ENCODE results near the gene EPHB1. TPM values are rescaled to one million over a fixed set of nuclear protein-coding genes. Genes with fewer than 3 reads are reported as not detected.

The EPHB1 gene
- total RNA-seq, 1 donor from 2014 or later, result 0.40 TPM

DNA sequence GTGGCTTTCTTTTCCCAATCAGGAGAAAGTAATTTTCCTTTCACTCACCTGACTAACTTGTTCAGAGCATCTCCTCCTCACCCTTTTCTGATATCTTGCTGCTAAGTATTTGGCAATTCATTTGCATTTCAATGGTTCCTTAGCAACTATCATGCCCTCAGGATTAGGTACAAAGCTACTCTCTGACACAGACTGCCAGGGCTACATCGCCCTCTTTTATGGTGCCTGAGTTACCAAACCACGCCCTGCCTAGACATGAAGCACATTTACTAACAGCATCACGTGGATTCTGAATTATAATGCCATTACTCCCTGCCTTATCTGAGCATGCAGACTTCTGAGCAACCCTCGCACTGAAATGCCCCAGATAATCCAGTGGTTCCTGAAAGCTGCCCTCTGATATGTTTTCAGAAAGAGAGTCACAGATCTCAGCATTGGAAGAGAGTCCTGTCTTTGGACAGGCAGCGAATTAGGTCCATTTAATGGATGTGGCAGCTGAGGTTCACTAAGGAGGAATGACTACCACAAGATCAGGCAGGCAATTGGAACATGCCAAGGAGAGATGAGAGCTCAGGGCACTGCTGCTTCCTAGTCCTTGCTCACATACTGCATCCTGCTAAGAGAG lies 14.5 kb downstream of the EPHB1 start:
- peak; percentile 50 for ATAC-seq

DNA sequence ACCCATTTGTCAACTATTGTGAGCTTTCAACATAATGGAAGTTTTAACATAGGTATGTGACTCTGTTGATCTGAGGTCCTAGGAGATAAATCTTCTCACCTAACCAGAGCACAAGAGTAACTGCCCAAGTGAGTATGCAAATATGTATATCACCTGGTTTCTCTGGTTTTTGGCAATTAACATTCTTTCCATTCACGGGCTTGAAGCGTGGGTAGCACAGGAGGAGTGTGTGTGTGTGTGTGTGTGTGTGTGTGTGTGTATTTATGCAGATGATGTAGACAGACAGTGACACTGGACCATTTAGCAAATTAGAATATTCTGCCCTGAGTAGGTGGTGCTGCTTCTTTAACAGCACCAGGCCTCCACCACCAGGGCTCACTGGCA lies 15.0 kb downstream of the EPHB1 start:
- no peak for ATAC-seq

DNA sequence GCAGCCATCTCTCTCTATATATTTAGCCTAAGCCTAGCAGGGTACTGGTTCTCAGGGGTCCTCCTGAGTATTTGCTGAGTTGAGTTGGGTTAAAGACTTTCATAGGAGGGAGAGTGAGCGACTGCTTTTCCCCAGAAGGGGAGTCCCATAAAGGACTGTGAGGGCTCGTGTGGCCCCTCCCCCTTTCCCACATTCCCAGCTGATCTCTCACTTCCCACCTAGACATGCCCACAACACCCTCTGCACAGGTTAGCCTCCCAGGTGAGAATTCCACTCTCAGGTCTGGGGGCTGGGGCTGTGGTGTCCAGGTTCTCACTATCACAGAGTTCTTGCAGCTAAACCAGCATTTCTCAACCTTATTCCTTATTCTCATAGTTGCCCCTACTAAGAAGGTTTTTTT lies 15.8 kb downstream of the EPHB1 start:
- no peak for ATAC-seq

DNA sequence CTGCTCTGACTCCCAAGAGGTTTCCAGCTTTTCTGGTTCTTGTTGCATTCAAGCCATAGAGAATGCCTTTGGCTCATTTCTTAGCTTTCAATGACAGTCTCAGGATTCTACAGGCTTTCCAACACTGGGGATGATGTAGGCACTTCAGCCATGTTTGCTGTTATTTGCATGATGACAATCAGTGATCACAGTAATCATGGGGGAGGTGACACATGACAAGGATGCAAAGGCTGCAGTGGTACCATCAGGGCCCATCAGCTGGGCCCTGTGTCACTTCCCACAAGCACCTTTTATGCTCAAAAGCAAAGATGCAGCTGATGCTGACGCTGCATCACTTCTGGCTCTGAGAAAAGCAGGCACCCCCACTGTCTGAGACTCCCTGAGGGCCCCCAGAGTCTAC lies 18.6 kb downstream of the EPHB1 start:
- no peak for ATAC-seq

DNA sequence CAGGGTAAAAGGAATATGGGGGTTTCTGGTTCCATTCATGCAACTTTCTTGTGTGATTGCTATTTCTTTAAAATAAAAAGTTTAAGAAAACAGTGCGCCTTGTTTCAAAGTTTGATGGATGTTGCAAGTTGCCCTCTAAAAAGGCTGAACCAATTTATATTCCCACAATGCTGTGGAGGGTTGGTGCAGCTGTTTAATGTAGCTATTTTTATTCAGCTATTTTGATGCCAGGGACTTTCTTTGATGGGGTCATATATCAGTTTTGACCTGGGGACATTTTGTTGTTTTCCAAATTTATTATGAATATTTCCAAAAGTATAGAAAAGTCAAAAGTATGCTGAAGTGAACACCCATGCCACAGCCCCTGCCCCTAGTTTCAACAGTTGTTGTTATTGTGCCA lies 20.5 kb downstream of the EPHB1 start:
- ATAC-seq, result no peak

DNA sequence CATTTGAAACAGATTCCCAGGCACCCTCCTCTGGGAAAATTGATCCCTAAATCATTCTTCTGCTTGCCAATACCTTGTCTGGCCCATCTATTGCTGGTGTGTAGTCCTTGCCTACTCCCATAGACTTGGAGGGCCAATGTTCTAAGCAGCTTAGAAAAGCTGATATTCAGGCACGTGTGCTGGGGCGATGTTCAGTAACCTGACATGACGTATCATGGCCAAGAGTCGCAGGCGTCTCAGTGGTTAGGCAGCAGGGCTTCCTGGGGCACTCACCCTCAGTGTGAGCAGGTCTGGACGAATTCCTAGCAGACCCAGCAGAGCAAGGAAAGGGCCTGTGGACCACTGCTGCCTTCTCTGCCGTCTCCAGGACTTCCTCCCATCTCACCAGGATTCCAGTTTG lies 21.6 kb downstream of the EPHB1 start:
- no peak for ATAC-seq

DNA sequence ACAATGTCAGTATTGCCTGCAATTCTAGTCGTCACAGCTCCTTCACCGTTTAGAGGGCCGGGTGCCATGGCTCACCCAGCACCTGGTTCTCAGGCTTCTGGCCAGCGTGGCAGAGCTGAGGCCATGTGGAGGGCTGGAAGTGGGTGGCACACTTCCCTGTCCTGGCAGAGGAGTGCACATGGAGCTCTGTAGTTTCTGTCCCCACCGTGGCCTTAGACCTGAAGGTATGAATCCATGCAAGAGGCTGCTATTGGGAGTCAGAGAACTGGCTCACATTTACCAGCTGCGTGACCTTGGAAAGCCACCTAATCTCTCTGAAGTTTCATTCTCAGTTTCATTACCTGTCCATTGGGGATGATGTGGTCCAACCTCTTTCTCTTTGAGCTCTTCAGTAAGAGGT lies 22.2 kb downstream of the EPHB1 start:
- ATAC-seq, result no peak

DNA sequence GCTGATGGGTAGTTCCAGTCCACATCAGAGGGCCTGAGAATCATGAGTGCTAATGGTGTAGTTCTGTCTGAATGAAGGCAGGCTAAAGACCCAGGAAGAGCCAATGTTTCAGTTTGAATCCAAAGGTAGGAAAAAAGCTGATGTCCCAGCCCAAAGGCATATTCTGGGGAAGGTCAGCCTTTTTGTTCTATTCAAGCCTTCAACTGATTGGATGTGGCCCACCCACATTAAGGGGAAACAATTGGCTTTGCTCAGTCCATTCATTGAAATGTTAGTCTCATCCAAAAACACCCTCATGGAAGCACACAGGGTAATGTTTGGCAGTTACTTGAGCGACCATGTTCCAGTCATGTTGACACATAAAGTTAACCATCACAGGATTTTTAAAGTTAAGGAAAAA lies 25.9 kb downstream of the EPHB1 start:
- no peak for ATAC-seq

DNA sequence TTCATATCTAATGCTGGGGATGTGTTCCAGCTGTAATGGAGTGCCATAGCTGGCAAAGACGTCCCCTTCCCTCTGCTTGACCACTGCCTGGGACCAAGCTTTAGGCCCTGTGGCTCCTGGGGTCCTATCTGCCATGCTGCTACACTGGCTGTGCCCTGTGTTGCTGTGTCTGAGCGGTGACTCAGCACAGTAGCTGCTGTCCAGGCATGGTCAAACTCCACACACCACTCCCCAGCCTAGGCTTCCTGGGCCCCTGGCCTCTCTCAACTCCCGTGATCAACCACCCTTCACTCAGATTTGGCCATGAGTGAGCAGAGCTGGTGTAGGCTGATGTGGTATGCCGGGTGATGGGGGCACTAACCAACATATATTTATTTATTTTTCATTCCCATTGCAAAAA lies 27.0 kb downstream of the EPHB1 start:
- ATAC-seq, result no peak

DNA sequence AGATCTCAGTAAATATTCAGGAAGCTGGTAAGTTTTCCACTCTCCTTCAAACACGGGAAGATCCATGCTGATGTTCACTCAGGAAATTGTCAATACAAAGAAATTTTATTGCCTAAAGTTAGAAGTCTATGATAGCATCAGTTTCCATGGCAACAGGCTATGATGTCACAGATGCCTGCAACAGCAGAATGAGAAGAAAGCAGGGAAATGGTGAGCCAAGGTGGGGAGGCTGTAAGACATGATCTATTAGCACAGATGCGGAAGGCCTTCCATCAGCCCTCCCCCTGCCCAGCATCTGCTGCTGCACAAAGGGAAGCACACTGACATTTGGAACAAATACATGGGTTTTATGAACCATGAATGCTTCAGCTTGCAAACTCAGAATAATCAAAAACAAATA lies 28.6 kb downstream of the EPHB1 start:
- ATAC-seq, result no peak

DNA sequence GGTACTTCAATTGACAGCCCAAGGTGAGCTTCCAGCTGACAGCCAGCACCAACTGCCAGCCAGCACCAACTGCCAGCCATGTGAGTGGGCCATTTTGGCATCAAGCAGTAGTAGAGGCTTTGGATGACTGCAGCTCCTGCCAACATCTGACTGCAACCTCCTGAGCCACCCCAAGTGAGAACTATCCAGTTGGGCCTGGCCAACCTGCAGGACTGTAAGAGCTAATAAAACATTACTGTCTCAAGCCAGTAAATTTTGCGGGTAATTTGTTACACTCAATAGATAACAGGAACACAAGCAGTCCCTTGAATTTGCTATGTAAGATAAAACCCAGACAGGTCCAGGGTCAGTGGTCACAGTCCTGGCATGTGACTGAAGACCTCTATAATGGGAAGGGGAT lies 29.7 kb downstream of the EPHB1 start:
- no peak for ATAC-seq

DNA sequence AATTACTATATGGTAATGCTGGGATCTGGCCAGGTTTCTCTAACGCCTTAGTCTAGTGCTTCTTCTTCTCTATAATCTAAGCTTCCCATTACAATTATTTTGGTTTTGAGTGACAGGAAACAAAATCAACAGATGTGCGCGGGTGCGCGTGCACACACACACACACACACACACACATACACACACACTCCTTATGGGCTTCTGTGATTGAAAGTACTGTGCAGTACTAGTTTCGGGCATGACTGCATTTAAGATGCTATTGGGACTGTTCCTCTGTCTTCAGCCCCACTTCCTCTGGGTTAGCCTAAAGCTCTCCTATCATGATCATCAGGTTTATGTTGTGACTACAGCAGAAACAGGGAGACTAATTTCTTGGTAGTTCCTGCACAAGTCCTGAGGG lies 32.2 kb downstream of the EPHB1 start:
- ATAC-seq, result no peak

DNA sequence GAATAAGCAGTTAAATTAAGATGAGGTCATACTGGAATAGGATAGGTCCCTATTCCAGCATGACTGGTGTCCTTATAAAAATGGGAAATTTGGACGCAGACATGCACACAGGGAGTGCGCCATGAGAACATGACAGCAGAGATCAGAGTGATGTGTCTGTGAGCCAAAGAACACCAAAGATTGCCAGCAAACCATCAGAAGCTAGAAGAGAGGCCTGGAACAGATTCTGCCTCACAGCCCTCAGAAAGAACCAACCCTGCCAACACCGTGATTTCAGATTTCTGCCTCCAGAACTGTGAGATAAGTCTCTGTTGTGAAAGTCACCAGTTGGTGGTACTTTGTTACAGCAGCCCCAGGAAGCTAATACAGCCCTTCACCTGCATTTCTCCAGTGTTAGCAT lies 34.7 kb downstream of the EPHB1 start:
- ATAC-seq, result no peak

DNA sequence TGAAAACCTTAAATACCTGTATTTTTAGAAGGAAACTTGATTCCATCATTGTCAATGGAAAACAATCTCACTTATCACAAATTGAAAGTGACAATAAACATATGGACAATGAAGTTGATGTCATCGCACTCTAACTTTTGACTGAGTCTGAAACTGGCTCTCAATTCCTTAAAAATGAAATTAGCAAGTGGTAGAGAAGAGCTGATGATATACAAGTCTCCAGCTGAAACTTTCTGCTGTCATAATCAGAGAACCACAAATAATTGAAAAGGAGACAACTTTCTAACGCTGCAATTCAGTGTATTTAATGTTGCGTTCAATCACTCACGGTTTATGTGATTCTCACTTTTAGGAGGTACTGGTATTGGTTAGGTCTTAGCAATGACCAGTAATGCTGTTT lies 37.5 kb downstream of the EPHB1 start:
- ATAC-seq, result no peak

DNA sequence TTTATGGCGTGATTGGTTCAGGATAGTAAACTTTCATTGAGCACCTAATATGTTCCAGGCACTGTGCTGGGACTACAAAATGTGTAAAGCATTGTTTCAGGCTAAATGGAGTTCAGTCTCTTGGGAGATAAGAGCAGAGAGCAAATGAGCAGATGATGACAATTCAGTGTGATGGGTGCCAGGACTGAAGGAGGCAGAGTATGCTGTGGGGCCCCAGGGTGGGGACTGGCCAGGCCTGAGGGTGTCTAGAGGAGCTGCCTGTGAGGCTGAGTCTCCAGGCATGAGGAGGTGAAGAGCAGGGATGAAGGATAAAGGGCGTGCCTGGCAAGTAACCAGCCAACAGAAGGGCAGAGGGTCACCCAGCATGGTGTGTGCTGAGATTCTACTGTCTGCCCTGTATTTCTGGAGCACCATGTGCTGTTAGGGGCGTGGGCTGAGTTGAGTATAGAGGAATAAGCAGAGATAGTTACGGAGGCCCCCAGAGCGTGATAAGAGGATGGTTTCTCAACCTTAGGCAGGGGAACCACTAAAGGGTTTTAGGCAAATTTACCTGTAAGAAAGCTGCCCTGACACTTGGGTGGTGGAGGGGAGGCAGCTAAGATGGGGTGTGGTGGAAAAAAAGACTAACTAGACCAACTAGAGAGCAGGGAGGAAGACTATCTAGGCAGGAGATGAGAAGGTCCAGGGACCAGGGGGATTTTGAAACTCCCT lies 38.5 kb downstream of the EPHB1 start:
- ATAC-seq, result no peak

DNA sequence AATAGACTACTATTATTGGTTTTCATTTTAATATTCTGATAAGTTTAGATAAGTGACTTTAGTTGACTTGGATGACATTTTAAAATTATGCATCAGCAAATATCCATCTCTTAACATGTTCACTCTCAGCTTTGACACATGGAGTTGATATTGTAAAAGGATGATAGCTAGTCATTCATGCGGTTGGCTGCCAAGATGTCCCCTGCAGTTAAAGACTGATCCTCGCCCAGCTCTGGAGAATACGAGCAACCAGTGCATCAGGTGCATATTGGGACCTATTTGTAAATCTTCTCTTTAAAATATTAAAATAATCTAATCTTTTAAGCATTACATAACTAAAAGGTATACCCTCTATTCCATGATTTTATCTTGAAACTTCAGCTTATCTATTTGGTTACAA lies 41.9 kb downstream of the EPHB1 start:
- ATAC-seq, result no peak

DNA sequence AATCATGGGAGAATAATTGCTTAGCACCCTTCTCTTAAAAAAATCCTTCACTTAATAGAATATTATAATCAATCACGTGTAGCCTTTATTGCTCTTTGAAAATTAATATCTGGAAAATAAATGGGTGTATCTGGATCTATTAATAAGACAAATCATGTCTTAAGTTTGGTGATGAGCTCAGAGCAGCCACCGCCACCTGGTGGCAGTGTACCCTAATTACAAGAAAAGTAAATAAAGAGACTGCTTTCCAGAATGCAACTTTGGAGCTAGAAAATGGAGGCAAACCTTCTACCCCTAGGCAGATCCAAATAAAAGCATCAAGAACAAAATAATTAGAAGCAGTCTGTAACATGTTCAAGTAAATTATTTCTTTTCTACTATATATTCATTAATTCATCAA lies 43.5 kb downstream of the EPHB1 start:
- no peak for ATAC-seq

DNA sequence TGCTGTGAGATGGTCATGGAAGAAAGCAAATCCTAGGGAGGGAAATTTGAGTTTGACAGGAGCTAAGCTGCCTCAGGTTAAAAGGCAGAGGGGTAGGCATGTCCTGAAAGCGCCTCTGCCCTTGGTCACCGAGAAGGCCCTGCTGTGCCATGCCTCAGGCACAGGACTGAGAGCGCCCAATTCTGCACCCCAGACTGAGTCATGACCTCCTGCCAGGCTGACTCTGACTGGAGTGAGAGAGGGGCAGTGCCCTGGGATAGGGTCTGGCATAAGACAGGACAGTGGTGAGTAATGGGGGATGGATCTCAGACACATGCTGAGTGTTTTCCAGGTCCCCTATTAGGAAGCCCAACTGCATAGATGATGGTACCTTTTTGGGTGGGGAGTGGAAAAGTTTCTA lies 44.4 kb downstream of the EPHB1 start:
- ATAC-seq, result no peak

DNA sequence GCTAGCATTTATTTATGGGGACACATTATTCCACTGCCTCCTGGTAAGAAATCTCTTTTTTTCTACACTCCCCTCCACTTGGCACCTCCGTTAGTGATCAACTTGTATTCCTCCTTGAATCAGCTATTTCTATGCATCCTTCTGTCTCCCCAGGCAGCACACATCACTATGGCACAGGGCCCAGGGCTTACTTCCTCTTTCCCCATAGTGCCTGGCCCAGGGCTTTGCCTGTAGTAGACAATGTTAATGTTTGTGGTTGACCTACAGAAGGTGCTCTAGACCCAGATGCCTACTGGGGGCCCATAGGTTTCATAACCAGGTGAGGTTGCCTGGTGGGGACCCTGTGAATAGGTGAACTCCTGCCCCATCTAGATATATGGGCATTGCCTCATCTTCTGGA lies 44.9 kb downstream of the EPHB1 start:
- no peak for ATAC-seq

DNA sequence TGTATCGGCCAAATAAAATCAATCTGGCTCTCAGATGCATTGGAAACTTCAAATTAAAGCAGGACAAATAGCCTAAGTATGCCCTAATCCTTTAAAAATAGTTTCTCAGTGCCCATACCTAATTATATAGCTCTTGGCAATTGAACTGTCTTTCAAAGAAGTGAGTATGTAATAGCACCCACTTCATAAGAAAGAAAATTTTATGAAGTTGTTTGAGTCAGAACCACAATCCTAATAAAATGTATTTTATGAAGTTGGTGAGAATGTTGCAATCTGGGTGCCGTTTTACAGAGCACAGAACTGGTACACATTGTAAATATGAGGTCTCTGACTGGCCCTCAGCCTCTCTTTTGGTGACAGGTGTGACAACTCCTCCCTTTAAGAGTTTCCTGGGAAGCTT lies 45.4 kb downstream of the EPHB1 start:
- ATAC-seq, result no peak

DNA sequence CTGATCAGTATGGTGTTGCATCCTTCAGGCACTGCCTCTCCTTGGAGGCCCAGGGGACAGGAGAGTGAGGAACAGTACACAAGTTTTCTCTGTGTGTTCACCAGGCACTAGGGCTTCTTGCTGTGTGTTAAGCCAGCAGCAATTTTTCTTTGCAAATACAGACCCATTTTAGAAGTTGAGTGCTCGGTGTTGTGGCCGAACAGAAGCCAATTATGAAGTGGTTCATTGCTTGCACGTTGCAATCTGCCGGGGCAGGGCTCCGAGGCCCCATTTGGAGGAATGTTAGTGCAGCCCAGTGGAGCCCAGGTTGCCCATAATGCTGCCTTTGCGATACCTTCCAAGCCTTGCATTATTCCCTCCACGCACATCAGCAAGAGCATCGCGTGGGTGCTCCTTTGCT lies 51.0 kb downstream of the EPHB1 start:
- ATAC-seq, result no peak

DNA sequence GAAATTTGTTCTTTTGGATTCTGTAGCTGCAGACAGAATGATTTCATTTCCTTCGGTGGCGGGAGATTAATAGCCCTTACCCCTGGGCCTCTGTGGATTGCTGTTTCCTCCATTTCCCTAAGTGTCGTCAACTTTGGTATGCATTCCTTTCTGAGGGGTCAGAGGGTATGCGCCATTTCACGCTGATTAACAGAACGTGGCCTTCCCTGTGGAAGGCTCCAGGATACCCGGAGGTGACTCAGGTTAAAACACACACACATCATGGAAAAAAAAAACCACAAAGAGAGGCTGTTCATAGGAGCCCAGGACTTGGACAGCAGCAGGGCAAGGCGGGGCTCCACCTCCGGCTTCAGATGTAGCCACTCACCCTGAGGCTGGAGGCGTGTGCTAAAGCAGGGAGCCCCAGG lies 51.9 kb downstream of the EPHB1 start:
- ATAC-seq, result peak; percentile 62

DNA sequence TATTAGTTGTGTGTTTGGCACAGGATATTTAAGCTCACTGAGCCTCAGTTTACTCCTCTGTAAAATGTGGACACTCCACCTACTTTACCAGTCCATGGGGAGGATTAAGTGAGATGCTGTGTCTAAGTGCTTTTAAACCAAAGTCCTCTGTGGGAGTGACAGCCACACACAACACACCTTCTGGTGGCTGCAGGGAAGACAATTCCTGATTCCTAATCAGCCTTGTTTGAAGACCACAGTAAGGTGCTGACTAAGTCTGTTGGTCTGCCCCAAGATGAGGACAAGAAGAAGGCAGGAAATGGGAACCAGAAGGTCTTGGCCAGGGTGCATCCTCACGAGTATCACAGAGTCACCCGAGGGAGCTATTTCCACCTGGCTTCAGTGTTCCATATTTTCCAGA lies 52.3 kb downstream of the EPHB1 start:
- ATAC-seq, result no peak

DNA sequence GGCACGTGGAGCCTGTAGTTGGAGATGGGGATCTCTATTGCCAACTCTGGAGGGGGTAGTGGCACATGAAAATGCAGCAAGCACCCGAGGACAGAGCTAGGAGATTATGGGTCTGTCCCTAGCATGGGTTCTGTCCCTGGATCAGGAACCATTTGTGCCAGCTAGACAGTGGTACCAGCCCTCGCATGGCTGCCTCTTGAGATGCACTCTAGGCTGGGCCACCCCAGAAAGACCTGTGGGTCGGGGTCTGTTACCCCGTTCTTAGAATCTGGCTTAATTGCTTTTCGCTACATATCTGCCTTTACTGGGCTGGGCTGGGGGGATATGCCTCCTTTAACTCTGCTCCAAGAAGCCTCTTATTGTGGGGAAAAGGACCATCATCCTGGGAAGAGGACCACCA lies 54.5 kb downstream of the EPHB1 start:
- ATAC-seq, result no peak

DNA sequence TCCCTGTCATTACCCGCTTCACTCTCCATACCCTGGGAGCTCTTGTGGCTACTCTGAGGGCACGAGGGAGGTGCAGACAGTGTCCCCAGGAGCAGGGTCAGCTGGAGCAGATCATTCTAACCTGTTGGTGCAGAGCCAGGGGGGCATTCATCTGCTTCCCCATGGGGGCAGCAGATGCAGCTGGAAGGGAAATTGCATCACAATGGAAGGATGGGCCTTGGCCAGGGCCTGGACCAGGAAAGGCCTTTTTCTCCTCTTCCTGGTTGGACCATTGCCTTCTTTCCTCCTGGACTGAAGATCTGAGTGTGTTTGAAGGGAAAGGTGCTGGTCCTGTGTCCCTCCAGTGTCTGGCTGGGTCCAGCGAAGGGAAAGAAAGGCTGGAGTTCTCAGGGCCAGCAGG lies 55.7 kb downstream of the EPHB1 start:
- no peak for ATAC-seq

All from esophagus mucosa (tissue), 1 donor.